HEK293 (cell line): ENCODE data around the gene PARP6.
"Not testable (repeated sequence)": the region's sequence is repeated elsewhere in the genome, so short reads cannot be mapped to it uniquely, and the experiment has no call there.

ENCODE experiments used
- CTCF ChIP-seq: fragments of 450-650 bp; formaldehyde crosslinking; IDR thresholded peaks from 2 replicates; pipeline ENCODE4 v1.5.1; 2016; ENCODE audit warnings: missing biosample characterization, missing genetic modification characterization
- PBX3 ChIP-seq: sonication (generic); formaldehyde crosslinking; IDR thresholded peaks from 2 replicates; pipeline ENCODE4 v1.8.1; 2022; ENCODE audit warnings: mild to moderate bottlenecking, moderate library complexity, missing genetic modification reagents
- YY1 ChIP-seq: fragments of 450-650 bp; formaldehyde crosslinking; IDR thresholded peaks from 2 replicates; pipeline ENCODE4 v1.5.1; 2018; ENCODE audit warnings: missing biosample characterization, missing genetic modification characterization
- ZBTB11 ChIP-seq: fragments of 450-650 bp; formaldehyde crosslinking; conservative IDR thresholded peaks from 2 replicates; pipeline ENCODE4 v1.5.1; 2016; ENCODE audit warnings: low read depth, missing biosample characterization, missing genetic modification characterization
- ZBTB20 ChIP-seq: fragments of 450-650 bp; formaldehyde crosslinking; IDR thresholded peaks from 2 replicates; pipeline ENCODE4 v1.5.1; 2016; ENCODE audit warnings: missing biosample characterization, missing genetic modification characterization
- ZNF146 ChIP-seq: fragments of 450-650 bp; formaldehyde crosslinking; IDR thresholded peaks from 2 replicates; pipeline ENCODE4 v1.5.1; 2016; ENCODE audit warnings: missing biosample characterization, missing genetic modification characterization
- ZNF239 ChIP-seq: fragments of 450-650 bp; formaldehyde crosslinking; IDR thresholded peaks from 2 replicates; pipeline ENCODE4 v1.5.1; 2016; ENCODE audit warnings: missing biosample characterization, missing genetic modification characterization
- ZNF274 ChIP-seq, 2 experiments: fragments of 200-500 bp in 1 of 2; fragments of 450-650 bp in 1 of 2; sonication (Bioruptor generic) in 1 of 2; formaldehyde crosslinking in 1 of 2; IDR thresholded peaks; 2 replicates each; pipeline versions ENCODE4 v1.5.1 to v1.6.1; 2014 to 2016; ENCODE audit warnings: borderline replicate concordance in 1 of 2, inconsistent platforms in 1 of 2, low read length in 1 of 2, missing biosample characterization in 1 of 2, missing genetic modification characterization in 1 of 2
- ZNF311 ChIP-seq: fragments of 450-650 bp; formaldehyde crosslinking; IDR thresholded peaks from 2 replicates; pipeline ENCODE4 v1.5.1; 2017; ENCODE audit warnings: missing biosample characterization, missing genetic modification characterization, borderline replicate concordance
- ZNF513 ChIP-seq: fragments of 450-650 bp; IDR thresholded peaks from 2 replicates; pipeline ENCODE4 v1.5.1; 2018; ENCODE audit warnings: missing biosample characterization, missing genetic modification characterization
- ZNF830 ChIP-seq: fragments of 450-650 bp; IDR thresholded peaks from 2 replicates; pipeline ENCODE4 v1.5.0; 2018; ENCODE audit warnings: missing biosample characterization, missing genetic modification characterization, low read depth, mild to moderate bottlenecking, moderate library complexity

GRCh38 chr15:72275635-72276325, 3.4 kb upstream of the PARP6 start:
- TF ChIP-seq CTCF; ZNF513 (tag by site-specific recombination); PBX3 (CRISPR knock-in tag); ZBTB20 (tag by site-specific recombination); ZNF311 (tag by site-specific recombination); ZNF274 (IDR thresholded peaks at IDR 0.05; ENCODE audit: low read length); ZNF274 (tag by site-specific recombination; IDR thresholded peaks at IDR 0.05; ENCODE audit: borderline replicate concordance); ZBTB11 (tag by site-specific recombination); ZNF146; ZNF830 (tag by site-specific recombination); YY1 (tag by site-specific recombination); ZNF239 (tag by site-specific recombination): not testable (repeated sequence)
